DOHH2 (cell line): Measurements from ENCODE around the gene HHLA2.

ENCODE experiments used
- H3F3A ChIP-seq: fragments of 200-600 bp; sonication (generic), shearing (Covaris generic); 2 replicates; pipeline ENCODE4 v1.6.0; 2016; ENCODE audit warnings: antibody characterized with exemption, mild to moderate bottlenecking; ENCODE audit not compliant: control insufficient read depth, insufficient read depth
- H3K27ac ChIP-seq: fragments of 200-600 bp; sonication (generic); 2 replicates; pipeline ENCODE4 v1.5.1; 2014; ENCODE audit warnings: low read depth, mild to moderate bottlenecking, low read length, moderate library complexity
- H3K27me3 ChIP-seq: fragments of 200-600 bp; sonication (generic); 2 replicates; pipeline ENCODE4 v1.6.1; 2014; ENCODE audit warnings: mild to moderate bottlenecking, low read length, mixed read lengths; ENCODE audit not compliant: control insufficient read depth
- H3K36me3 ChIP-seq: fragments of 200-600 bp; sonication (generic); 2 replicates; pipeline ENCODE4 v1.6.1; 2014; ENCODE audit warnings: mild to moderate bottlenecking, low read length, moderate library complexity, mixed read lengths; ENCODE audit not compliant: control insufficient read depth
- H3K4me1 ChIP-seq: fragments of 200-600 bp; sonication (generic); 2 replicates; pipeline ENCODE4 v1.6.1; 2014; ENCODE audit warnings: mild to moderate bottlenecking, low read length, mixed read lengths; ENCODE audit not compliant: control insufficient read depth
- H3K4me2 ChIP-seq: fragments of 200-600 bp; sonication (generic); 2 replicates; pipeline ENCODE4 v1.6.0; 2014; ENCODE audit warnings: mild to moderate bottlenecking, low read length, moderate library complexity
- H3K4me3 ChIP-seq: fragments of 200-600 bp; sonication (generic); 2 replicates; pipeline ENCODE4 v1.5.1; 2014; ENCODE audit warnings: mild to moderate bottlenecking, low read length, mixed read lengths
- H3K79me2 ChIP-seq: fragments of 200-600 bp; sonication (generic); 2 replicates; pipeline ENCODE4 v1.6.1; 2014; ENCODE audit warnings: mild to moderate bottlenecking, low read length, mixed read lengths; ENCODE audit not compliant: control insufficient read depth
- H3K9me2 ChIP-seq: fragments of 200-600 bp; sonication (generic); replicated peaks from 2 replicates; pipeline ENCODE4 v1.6.1; 2014; ENCODE audit warnings: mild to moderate bottlenecking, low read length, mixed read lengths; ENCODE audit not compliant: control insufficient read depth
- H3K9me3 ChIP-seq: fragments of 200-600 bp; sonication (generic); 2 replicates; pipeline ENCODE4 v1.6.1; 2014; ENCODE audit warnings: antibody characterized with exemption, low read length, mixed read lengths; ENCODE audit not compliant: control insufficient read depth, insufficient read depth
- H4K20me1 ChIP-seq: fragments of 200-600 bp; sonication (generic); 2 replicates; pipeline ENCODE4 v1.6.0; 2014; ENCODE audit warnings: low read depth, mild to moderate bottlenecking, antibody characterized with exemption, low read length, moderate library complexity; ENCODE audit not compliant: control insufficient read depth, insufficient read depth
- CTCF ChIP-seq: fragments of 200-600 bp; sonication (generic); IDR thresholded peaks from one replicate; pipeline ENCODE4 v1.5.1; 2014; ENCODE audit warnings: antibody characterized with exemption, mild to moderate bottlenecking, low read depth, low read length; ENCODE audit not compliant: poor library complexity, severe bottlenecking
- EZH2phosphoT487 ChIP-seq: fragments of 200-600 bp; sonication (generic); IDR thresholded peaks from 2 replicates; pipeline ENCODE4 v1.6.1; 2017; ENCODE audit warnings: borderline replicate concordance, mild to moderate bottlenecking, antibody characterized with exemption, low read length, moderate library complexity, mixed read lengths

The HHLA2 gene, protein sequence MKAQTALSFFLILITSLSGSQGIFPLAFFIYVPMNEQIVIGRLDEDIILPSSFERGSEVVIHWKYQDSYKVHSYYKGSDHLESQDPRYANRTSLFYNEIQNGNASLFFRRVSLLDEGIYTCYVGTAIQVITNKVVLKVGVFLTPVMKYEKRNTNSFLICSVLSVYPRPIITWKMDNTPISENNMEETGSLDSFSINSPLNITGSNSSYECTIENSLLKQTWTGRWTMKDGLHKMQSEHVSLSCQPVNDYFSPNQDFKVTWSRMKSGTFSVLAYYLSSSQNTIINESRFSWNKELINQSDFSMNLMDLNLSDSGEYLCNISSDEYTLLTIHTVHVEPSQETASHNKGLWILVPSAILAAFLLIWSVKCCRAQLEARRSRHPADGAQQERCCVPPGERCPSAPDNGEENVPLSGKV

DNA sequence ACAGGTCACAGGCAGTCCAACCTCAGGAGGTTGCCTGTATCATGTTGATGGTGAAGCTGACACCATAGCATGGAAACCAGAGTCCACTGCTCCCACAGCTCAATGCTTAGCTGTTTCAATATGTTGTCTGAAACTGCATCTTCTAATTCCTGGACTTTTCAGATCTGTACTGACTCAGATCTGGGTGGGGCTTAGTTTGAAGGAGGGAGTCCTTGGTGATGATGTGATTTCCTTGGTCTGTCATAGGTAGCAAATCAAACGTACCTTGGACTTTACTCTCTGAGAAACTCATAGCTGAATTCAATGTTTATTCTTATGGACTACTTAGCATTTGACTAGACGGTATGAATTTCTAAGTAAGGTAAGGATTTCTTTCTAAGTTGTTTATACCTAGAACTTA is at the start of gene HHLA2:
TSS of gene HHLA2 (plus strand) at position 310 of the 400 bp plus-strand sequence. CDS start 55,266 bp downstream, outside the sequence.
- H3K9me2 ChIP-seq = no peaks in the 10 kb centered on the region

GRCh38 chr3:108250626-108251025 is 45.7 kb upstream of the HHLA2 start:
- Histone ChIP-seq H4K20me1 (no peaks in the 10 kb centered on the region), H3K79me2 (no peaks in the 10 kb centered on the region), H3K4me1 (no peaks in the 10 kb centered on the region), H3K27me3 (no peaks in the 10 kb centered on the region), H3K9me3 (no peaks in the 10 kb centered on the region), H3F3A (no peaks in the 10 kb centered on the region), H3K4me3 (no peak overlapping the region), H3K4me2 (no peak overlapping the region), H3K27ac (no peak overlapping the region), H3K9me2 (no peaks in the 10 kb centered on the region), H3K36me3 (no peaks in the 10 kb centered on the region)
- TF ChIP-seq CTCF (no peak), EZH2phosphoT487 (no peak)

More for the DNA sequence above, at the start of gene HHLA2:
- Histone ChIP-seq H3K4me2 (no peak within 1 kb of the TSS), H3K27me3 (no peaks in the 10 kb centered on the region), H3K27ac (no peak within 1 kb of the TSS), H3K9me3 (no peaks in the 10 kb centered on the region), H3K4me1 (no peaks in the 10 kb centered on the region), H3F3A (no peaks in the 10 kb centered on the region), H4K20me1 (no peaks in the 10 kb centered on the region), H3K79me2 (no peaks in the 10 kb centered on the region), H3K4me3 (no peak within 1 kb of the TSS), H3K36me3 (no peaks in the 10 kb centered on the region)
- no peak for TF ChIP-seq EZH2phosphoT487
- no peak for TF ChIP-seq CTCF

DNA sequence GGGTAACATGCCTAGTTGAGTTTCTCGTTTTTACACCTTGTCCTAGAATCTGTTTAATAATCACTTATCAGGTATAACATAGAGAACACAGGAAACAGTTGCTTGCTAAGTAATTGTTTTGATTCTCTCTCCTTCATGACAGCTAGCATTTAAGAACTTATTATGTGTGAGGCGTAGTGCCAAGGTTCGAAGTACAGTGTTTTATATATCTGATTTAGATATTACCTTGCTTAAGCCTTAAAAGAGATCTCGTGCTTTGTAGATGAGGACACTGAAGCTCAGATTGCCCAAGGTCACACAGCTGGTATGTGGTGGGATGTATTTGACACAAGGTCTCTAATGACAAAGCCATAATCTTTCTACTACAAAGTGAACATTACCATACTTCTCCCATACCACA is 45.1 kb upstream of the HHLA2 start:
- Histone ChIP-seq H3F3A (no peaks in the 10 kb centered on the region), H3K9me3 (no peaks in the 10 kb centered on the region), H3K4me3 (no peak overlapping the region), H4K20me1 (no peaks in the 10 kb centered on the region), H3K4me1 (no peaks in the 10 kb centered on the region), H3K79me2 (no peaks in the 10 kb centered on the region), H3K36me3 (no peaks in the 10 kb centered on the region), H3K27ac (no peak overlapping the region), H3K4me2 (no peak overlapping the region), H3K9me2 (no peaks in the 10 kb centered on the region), H3K27me3 (no peaks in the 10 kb centered on the region)
- TF ChIP-seq CTCF (no peak), EZH2phosphoT487 (no peak)
